GM23248 (cell line): ENCODE data around the gene ATP5PO.

ENCODE experiments used
- EZH2 ChIP-seq: fragments of 200-600 bp; sonication (generic); IDR thresholded peaks from 2 replicates; pipeline ENCODE4 v1.6.1; 2018; ENCODE audit warnings: antibody characterized with exemption, mild to moderate bottlenecking; ENCODE audit not compliant: insufficient read depth, poor library complexity, severe bottlenecking
- EZH2phosphoT487 ChIP-seq: fragments of 200-600 bp; sonication (generic); IDR thresholded peaks from 2 replicates; pipeline ENCODE4 v1.6.1; 2018; ENCODE audit warnings: antibody characterized with exemption, moderate library complexity, mild to moderate bottlenecking, low read depth; ENCODE audit not compliant: insufficient read depth

GRCh38 chr21:33874161-33874560 is 41.4 kb downstream of the ATP5PO start:
- TF ChIP-seq EZH2phosphoT487 (no peak), EZH2 (no peak)
